Immature natural killer cell (primary cell): Measurements from ENCODE around the gene CHN2. TPM values are rescaled to one million over a fixed set of nuclear protein-coding genes. Genes with fewer than 3 reads are reported as not detected.

Experiments
- DNase-seq, 3 donors: peaks; one replicate each; pipeline ENCODE4 v3.0.0; 2022; ENCODE audit warnings: mixed read lengths in 1 of 3
- H3K27ac Mint-ChIP-seq, 6 donors: one replicate each; pipeline ENCODE4 v1.8.0; 2020; ENCODE audit warnings: mixed read lengths in 6 of 6, mild to moderate bottlenecking in 5 of 6, inconsistent platforms in 4 of 6, moderate library complexity in 3 of 6
- H3K27me3 Mint-ChIP-seq, 3 donors: one replicate each; pipeline ENCODE4 v1.8.0; 2020 to 2021; ENCODE audit warnings: low read depth in 3 of 3, mild to moderate bottlenecking in 3 of 3, mixed read lengths in 3 of 3, moderate library complexity in 3 of 3, inconsistent platforms in 1 of 3
- H3K36me3 Mint-ChIP-seq, 3 donors: one replicate each; pipeline ENCODE4 v1.8.0; 2020; ENCODE audit warnings: mixed read lengths in 3 of 3, inconsistent platforms in 2 of 3, mild to moderate bottlenecking in 2 of 3
- H3K4me1 Mint-ChIP-seq, 2 donors: one replicate each; pipeline ENCODE4 v1.8.0; 2020; ENCODE audit warnings: inconsistent platforms in 2 of 2, mild to moderate bottlenecking in 2 of 2, mixed read lengths in 2 of 2, moderate library complexity in 1 of 2
- H3K4me3 Mint-ChIP-seq, 5 donors: one replicate each; pipeline ENCODE4 v1.8.0; 2020; ENCODE audit warnings: mild to moderate bottlenecking in 5 of 5, mixed read lengths in 5 of 5, inconsistent platforms in 3 of 5, moderate library complexity in 3 of 5
- H3K9me3 Mint-ChIP-seq, 6 donors: one replicate each; pipeline ENCODE4 v1.8.0; 2020; ENCODE audit warnings: mild to moderate bottlenecking in 6 of 6, mixed read lengths in 6 of 6, inconsistent platforms in 4 of 6, moderate library complexity in 3 of 6
- polyA plus RNA-seq, 3 donors: library from polyadenylated mRNA; unstranded; fragments of 300-500 nt; fragmentation: Illumina TruSeq; gene quantifications; one replicate each; pipeline ENCODE4 v1.2.3, GENCODE V29; 2021

Gene CHN2
- polyA plus RNA-seq, 3 donors from 2014 or later: 7.7 to 23.9 (median 14.6) TPM

GRCh38 chr7:29400437-29400836 lies 205.9 kb downstream of the CHN2 start:
- Mint-ChIP-seq H3K4me1 (peaks cover 0 to 10% of the 10 kb centered on the region in 2 donors), H3K9me3 (no peaks in the 10 kb centered on the region), H3K27ac (peak overlapping the region in 1 of 6 donors; percentile 30), H3K4me3 (no peak overlapping the region), H3K36me3 (peaks cover 12 to 38% (median 19%) of the 10 kb centered on the region in 3 donors), H3K27me3 (peaks cover 0 to 3% (median 0%) of the 10 kb centered on the region in 3 donors)
- no peak for DNase-seq

GRCh38 chr7:29401769-29402168 lies 207.2 kb downstream of the CHN2 start:
- H3K27me3 Mint-ChIP-seq: peaks cover 0 to 3% (median 1%) of the 10 kb centered on the region in 3 donors
- H3K4me3 Mint-ChIP-seq: no peak overlapping the region
- no peaks in the 10 kb centered on the region for H3K9me3 Mint-ChIP-seq
- H3K4me1 Mint-ChIP-seq: peaks cover 0 to 10% of the 10 kb centered on the region in 2 donors
- peaks cover 12 to 42% (median 23%) of the 10 kb centered on the region in 3 donors for H3K36me3 Mint-ChIP-seq
- H3K27ac Mint-ChIP-seq: no peak overlapping the region
- DNase-seq: no peak

GRCh38 chr7:29405891-29406290 lies 211.3 kb downstream of the CHN2 start:
- no peak overlapping the region for H3K27ac Mint-ChIP-seq
- H3K4me3 Mint-ChIP-seq: no peak overlapping the region
- H3K36me3 Mint-ChIP-seq: peaks cover 4 to 22% (median 9%) of the 10 kb centered on the region in 3 donors
- H3K4me1 Mint-ChIP-seq: no peaks in the 10 kb centered on the region
- DNase-seq: no peak
- peaks cover 0 to 1% (median 0%) of the 10 kb centered on the region in 3 donors for H3K27me3 Mint-ChIP-seq
- H3K9me3 Mint-ChIP-seq: no peaks in the 10 kb centered on the region

GRCh38 chr7:29406366-29406765 lies 211.8 kb downstream of the CHN2 start:
- Mint-ChIP-seq H3K9me3 (no peaks in the 10 kb centered on the region), H3K4me3 (no peak overlapping the region), H3K27me3 (peaks cover 0 to 1% (median 0%) of the 10 kb centered on the region in 3 donors), H3K4me1 (no peaks in the 10 kb centered on the region), H3K27ac (no peak overlapping the region), H3K36me3 (peaks cover 2 to 18% (median 11%) of the 10 kb centered on the region in 3 donors)
- no peak for DNase-seq

- Mint-ChIP-seq H3K27ac (no peak overlapping the region), H3K27me3 (peaks cover 0 to 1% (median 0%) of the 10 kb centered on the region in 3 donors), H3K4me1 (peaks cover 2 to 3% of the 10 kb centered on the region in 2 donors), H3K4me3 (no peak overlapping the region), H3K36me3 (peaks cover 0 to 16% (median 12%) of the 10 kb centered on the region in 3 donors), H3K9me3 (no peaks in the 10 kb centered on the region)
- peak; percentile 59 to 66 (median 65) for DNase-seq
Observed at GRCh38 chr7:29408841-29409243, 214.3 kb downstream of the CHN2 start.

- Mint-ChIP-seq H3K4me3 (no peak overlapping the region), H3K4me1 (peaks cover 11 to 18% of the 10 kb centered on the region in 2 donors), H3K9me3 (no peaks in the 10 kb centered on the region), H3K36me3 (peaks cover 0 to 13% (median 5%) of the 10 kb centered on the region in 3 donors), H3K27ac (no peak overlapping the region), H3K27me3 (peaks cover 0 to 4% (median 0%) of the 10 kb centered on the region in 3 donors)
- DNase-seq: no peak
Observed at GRCh38 chr7:29410996-29411395, 216.4 kb downstream of the CHN2 start.

- Mint-ChIP-seq H3K27me3 (peaks cover 0 to 4% (median 0%) of the 10 kb centered on the region in 3 donors), H3K4me3 (no peak overlapping the region), H3K9me3 (no peaks in the 10 kb centered on the region), H3K36me3 (peaks cover 0 to 13% (median 5%) of the 10 kb centered on the region in 3 donors), H3K4me1 (peaks cover 11 to 18% of the 10 kb centered on the region in 2 donors), H3K27ac (no peak overlapping the region)
- no peak for DNase-seq
Observed at GRCh38 chr7:29412912-29413311, 218.3 kb downstream of the CHN2 start.

GRCh38 chr7:29413626-29414136 lies 219.1 kb downstream of the CHN2 start:
- peaks cover 0 to 13% (median 9%) of the 10 kb centered on the region in 3 donors for H3K36me3 Mint-ChIP-seq
- no peak overlapping the region for H3K27ac Mint-ChIP-seq
- H3K27me3 Mint-ChIP-seq: peaks cover 0 to 4% (median 0%) of the 10 kb centered on the region in 3 donors

GRCh38 chr7:29414216-29414615 lies 219.6 kb downstream of the CHN2 start:
- Mint-ChIP-seq H3K4me1 (peaks cover 11 to 18% of the 10 kb centered on the region in 2 donors), H3K27ac (peak overlapping the region in 1 of 6 donors; percentile 31), H3K27me3 (peaks cover 0 to 4% (median 0%) of the 10 kb centered on the region in 3 donors), H3K36me3 (peaks cover 0 to 13% (median 9%) of the 10 kb centered on the region in 3 donors), H3K4me3 (peak overlapping the region in 3 of 5 donors; percentile 12 to 57 (median 51)), H3K9me3 (no peaks in the 10 kb centered on the region)
- peak in 2 of 3 donors; percentile 11 to 12 for DNase-seq

More at GRCh38 chr7:29413626-29414136, 219.1 kb downstream of the CHN2 start:
- H3K9me3 Mint-ChIP-seq: no peaks in the 10 kb centered on the region
- no peak for DNase-seq
- peaks cover 11 to 18% of the 10 kb centered on the region in 2 donors for H3K4me1 Mint-ChIP-seq
- no peak overlapping the region for H3K4me3 Mint-ChIP-seq

GRCh38 chr7:29415215-29415614 lies 220.6 kb downstream of the CHN2 start:
- H3K36me3 Mint-ChIP-seq: peaks cover 0 to 13% (median 9%) of the 10 kb centered on the region in 3 donors
- peaks cover 14 to 18% of the 10 kb centered on the region in 2 donors for H3K4me1 Mint-ChIP-seq
- peak overlapping the region in 1 of 6 donors; percentile 17 for H3K27ac Mint-ChIP-seq
- no peak for DNase-seq
- no peak overlapping the region for H3K4me3 Mint-ChIP-seq
- no peaks in the 10 kb centered on the region for H3K9me3 Mint-ChIP-seq
- peaks cover 0 to 4% (median 0%) of the 10 kb centered on the region in 3 donors for H3K27me3 Mint-ChIP-seq

- Mint-ChIP-seq H3K9me3 (no peaks in the 10 kb centered on the region), H3K4me1 (peaks cover 23 to 24% of the 10 kb centered on the region in 2 donors), H3K4me3 (no peak overlapping the region)
Observed at GRCh38 chr7:29416276-29416937, 221.8 kb downstream of the CHN2 start.

GRCh38 chr7:29416938-29417305 lies 222.3 kb downstream of the CHN2 start:
- peaks cover 26 to 29% of the 10 kb centered on the region in 2 donors for H3K4me1 Mint-ChIP-seq
- DNase-seq: no peak

More at GRCh38 chr7:29416276-29416937, 221.8 kb downstream of the CHN2 start:
- DNase-seq: no peak
- peaks cover 0 to 9% (median 9%) of the 10 kb centered on the region in 3 donors for H3K36me3 Mint-ChIP-seq
- peaks cover 0 to 4% (median 0%) of the 10 kb centered on the region in 3 donors for H3K27me3 Mint-ChIP-seq
- H3K27ac Mint-ChIP-seq: no peak overlapping the region

GRCh38 chr7:29418056-29418455 lies 223.5 kb downstream of the CHN2 start:
- Mint-ChIP-seq H3K4me1 (peaks cover 27 to 33% of the 10 kb centered on the region in 2 donors), H3K4me3 (no peak overlapping the region), H3K9me3 (no peaks in the 10 kb centered on the region), H3K36me3 (peaks cover 0 to 7% (median 6%) of the 10 kb centered on the region in 3 donors), H3K27ac (no peak overlapping the region), H3K27me3 (peaks cover 0 to 4% (median 0%) of the 10 kb centered on the region in 3 donors)
- DNase-seq: no peak

More at GRCh38 chr7:29416938-29417305, 222.3 kb downstream of the CHN2 start:
- Mint-ChIP-seq H3K9me3 (no peaks in the 10 kb centered on the region), H3K27me3 (peaks cover 0 to 4% (median 0%) of the 10 kb centered on the region in 3 donors), H3K27ac (no peak overlapping the region), H3K4me3 (no peak overlapping the region), H3K36me3 (peaks cover 0 to 9% (median 9%) of the 10 kb centered on the region in 3 donors)

GRCh38 chr7:29418651-29419050 lies 224.1 kb downstream of the CHN2 start:
- no peak overlapping the region for H3K4me3 Mint-ChIP-seq
- peaks cover 0 to 6% (median 3%) of the 10 kb centered on the region in 3 donors for H3K36me3 Mint-ChIP-seq
- H3K27me3 Mint-ChIP-seq: peaks cover 0 to 4% (median 0%) of the 10 kb centered on the region in 3 donors
- peaks cover 27 to 33% of the 10 kb centered on the region in 2 donors for H3K4me1 Mint-ChIP-seq
- H3K9me3 Mint-ChIP-seq: no peaks in the 10 kb centered on the region
- no peak overlapping the region for H3K27ac Mint-ChIP-seq
- no peak for DNase-seq
